H7 (cell line): Measurements from ENCODE around the gene OMP. TPM values are rescaled to one million over a fixed set of nuclear protein-coding genes. Genes with fewer than 3 reads are reported as not detected.

ENCODE experiments used
- DNase-seq: peaks from one replicate; pipeline ENCODE4 v3.0.0; 2012
- H3K27me3 ChIP-seq: 2 replicates; pipeline ENCODE4 v1.6.0; 2011; ENCODE audit warnings: mild to moderate bottlenecking, low read length; ENCODE audit not compliant: control insufficient read depth, insufficient read depth
- H3K36me3 ChIP-seq: replicated peaks from 2 replicates; pipeline ENCODE4 v1.5.1; 2011; ENCODE audit warnings: low read length; ENCODE audit not compliant: control insufficient read depth, insufficient read depth
- H3K4me3 ChIP-seq: 2 replicates; pipeline ENCODE4 v1.5.1; 2011; ENCODE audit warnings: low read depth, mild to moderate bottlenecking, control low read depth, low read length, moderate library complexity; ENCODE audit not compliant: insufficient read depth
- total RNA-seq: library from RNA; depleted of rRNA; stranded (reverse); fragments of >200 nt; shearing (Covaris generic); gene quantifications from 2 replicates; pipeline ENCODE4 v1.2.3, GENCODE V29; 2014; rRNA removed

OMP gene
- total RNA-seq, 1 experiment from 2014 or later = not detected

DNA sequence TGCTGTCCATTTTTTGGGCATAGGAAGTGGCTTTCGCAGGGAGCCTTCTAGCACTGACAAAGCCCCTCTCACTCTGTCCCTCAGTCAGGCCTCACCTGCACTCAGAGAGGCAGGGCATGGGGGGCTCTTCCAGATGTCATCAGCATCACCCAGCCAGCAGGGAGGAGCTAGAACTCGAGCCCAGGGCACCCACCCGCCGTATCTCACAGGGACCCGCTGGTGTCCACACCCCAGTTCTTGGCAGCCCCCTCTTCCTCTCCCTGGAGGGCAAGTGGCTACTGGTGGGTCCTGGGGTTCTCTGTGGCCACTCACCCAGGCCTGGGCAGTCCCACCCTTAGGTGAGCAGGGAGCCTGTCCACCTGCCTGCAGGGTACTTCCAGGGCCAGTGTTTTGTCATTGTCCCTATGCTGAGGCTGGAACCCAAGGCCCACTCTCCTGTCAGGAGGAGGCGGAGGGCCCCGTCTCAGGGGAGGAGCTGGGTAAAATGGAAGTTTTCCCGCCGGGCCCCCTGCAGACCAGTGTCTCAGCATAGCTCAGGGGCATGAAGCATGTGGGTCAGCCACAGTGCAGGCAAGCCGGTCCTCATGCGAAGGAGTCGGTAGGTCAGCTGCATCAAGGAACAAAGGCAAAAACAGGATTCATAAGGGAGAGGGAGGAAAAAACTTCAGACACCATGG lies 47.2 kb downstream of the OMP start:
- Histone ChIP-seq H3K4me3 (no peak overlapping the region), H3K27me3 (peaks cover 5% of the 10 kb centered on the region), H3K36me3 (no peaks in the 10 kb centered on the region)
- DNase-seq = peak; percentile 72

DNA sequence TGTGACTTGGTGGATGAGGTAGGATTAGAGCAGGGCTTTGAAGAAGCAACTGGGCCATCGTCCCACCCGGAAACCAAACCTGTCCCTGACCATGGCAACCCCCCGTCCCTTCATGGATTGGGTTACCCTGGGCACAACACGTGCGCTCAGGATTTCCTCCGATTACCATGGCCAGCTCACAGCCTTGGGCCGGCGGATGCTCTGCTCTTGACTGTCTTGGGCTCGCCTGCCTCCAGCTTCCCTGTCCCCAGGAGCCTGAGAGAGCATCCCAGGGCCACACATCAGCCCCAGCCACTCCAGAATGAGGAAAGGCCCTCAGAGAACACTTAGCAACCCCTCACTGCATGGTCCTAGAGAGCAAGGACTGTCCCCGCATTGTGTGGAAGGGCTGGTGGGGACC lies 48.2 kb downstream of the OMP start:
- peaks cover 5% of the 10 kb centered on the region for H3K27me3 ChIP-seq

DNA sequence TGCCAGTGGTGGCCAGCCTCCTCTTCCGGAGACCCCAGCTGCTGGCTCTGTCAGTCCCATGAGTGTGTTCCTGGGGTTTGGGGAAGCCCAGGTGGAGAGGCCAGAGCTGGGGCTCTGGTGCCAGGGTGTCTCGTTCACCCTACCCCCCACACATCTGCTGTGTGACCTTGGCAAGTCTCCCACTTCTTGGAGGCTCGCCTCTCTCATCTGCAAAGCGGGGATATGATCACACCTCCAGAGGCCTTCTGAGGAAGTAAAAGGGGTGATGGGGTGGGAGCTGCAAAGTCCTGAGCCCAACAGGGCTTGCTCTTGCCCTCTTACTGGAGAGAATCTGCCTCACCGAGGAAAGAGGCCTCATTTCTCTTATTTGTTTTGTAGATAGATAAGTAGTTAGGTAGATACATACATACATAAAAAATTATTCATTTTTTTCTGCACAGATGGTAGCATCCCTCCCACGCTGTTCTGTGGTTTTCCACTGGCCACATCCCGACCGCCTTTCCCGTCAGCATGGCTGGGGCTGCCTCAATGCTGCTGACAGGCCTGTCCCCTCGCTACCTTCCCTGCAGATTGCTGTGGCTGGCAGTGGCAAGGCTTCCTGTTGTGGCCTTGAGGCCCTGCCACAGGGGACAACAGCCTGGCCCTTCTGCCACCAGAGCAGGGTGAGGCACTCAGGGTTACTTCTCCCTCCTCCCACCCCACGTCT lies 49.3 kb downstream of the OMP start:
- H3K27me3 ChIP-seq = peaks cover 4% of the 10 kb centered on the region
- DNase-seq = no peak
- no peaks in the 10 kb centered on the region for H3K36me3 ChIP-seq
- no peak overlapping the region for H3K4me3 ChIP-seq

More for the DNA sequence above, 48.2 kb downstream of the OMP start:
- Histone ChIP-seq H3K36me3 (no peaks in the 10 kb centered on the region), H3K4me3 (no peak overlapping the region)
- no peak for DNase-seq

DNA sequence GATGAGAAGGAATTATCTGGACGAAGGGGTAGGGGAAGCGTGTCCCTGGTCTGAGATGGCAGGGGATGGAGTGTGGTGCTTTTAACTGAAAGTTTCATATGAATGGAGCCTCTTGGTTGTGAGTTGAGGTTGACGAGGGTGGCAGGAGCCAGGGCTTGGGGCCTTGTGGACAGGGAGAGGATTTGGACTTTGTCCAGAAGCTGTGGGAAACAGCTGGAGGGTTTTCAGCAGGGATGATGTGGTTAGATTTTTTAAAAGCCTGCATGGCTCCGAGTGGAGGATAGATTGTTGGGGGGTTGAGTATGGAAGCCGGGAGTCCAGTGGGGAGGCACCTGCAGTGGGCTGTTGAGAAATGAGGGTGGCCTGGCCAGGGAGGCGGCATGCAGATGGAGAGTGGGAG lies 50.2 kb downstream of the OMP start:
- no peaks in the 10 kb centered on the region for H3K36me3 ChIP-seq
- no peak overlapping the region for H3K4me3 ChIP-seq
- H3K27me3 ChIP-seq = no peaks in the 10 kb centered on the region
- DNase-seq = no peak

Other genes with a start within 250 kb of the OMP start
- 6.3 and 8.1 TPM in 2 replicates for gene ACER3, start 241.9 kb upstream of the OMP start, total RNA-seq
- gene B3GNT6, start 68.4 kb upstream of the OMP start, total RNA-seq = 0.07 TPM in 1 of 2 replicates, not detected in the other
- gene CAPN5, start 35.9 kb upstream of the OMP start, total RNA-seq = 15.9 and 16.3 TPM in 2 replicates
- 1.8 and 2.2 TPM in 2 replicates for gene MYO7A, start 25.4 kb downstream of the OMP start, total RNA-seq
- not detected in 2 replicates for gene GDPD4, start 198.8 kb downstream of the OMP start, total RNA-seq